K562 (cell line): ENCODE data around the gene GMPR2.

Experiments
- CBX3 ChIP-seq, 2 experiments: IDR thresholded peaks; 1 replicate in 1 of 2; 2 replicates in 1 of 2; pipeline ENCODE4 v1.6.1; 2012; ENCODE audit warnings: inconsistent platforms in 2 of 2, low read length in 2 of 2, borderline replicate concordance in 1 of 2, control low read depth in 1 of 2
- CREB1 ChIP-seq, 2 experiments: sonication (generic) in 1 of 2; formaldehyde crosslinking in 1 of 2; IDR thresholded peaks; 2 replicates each; pipeline versions ENCODE4 v1.6.1 to v1.8.0; 2012 to 2022; ENCODE audit warnings: inconsistent platforms in 1 of 2, mild to moderate bottlenecking in 1 of 2, missing genetic modification reagents in 1 of 2, moderate library complexity in 1 of 2
- SIN3A ChIP-seq, 2 experiments: fragments of 150-350 bp in 1 of 2; IDR thresholded peaks; 2 replicates each; pipeline ENCODE4 v1.6.1; 2011 to 2016; ENCODE audit warnings: borderline replicate concordance in 2 of 2, low read depth in 2 of 2, low read length in 2 of 2, mild to moderate bottlenecking in 2 of 2, moderate library complexity in 2 of 2; ENCODE audit not compliant: control insufficient read depth in 1 of 2
- ZNF143 ChIP-seq: sonication (generic); formaldehyde crosslinking; IDR thresholded peaks from 2 replicates; pipeline ENCODE4 v1.9.0; 2022; ENCODE audit warnings: mild to moderate bottlenecking, missing genetic modification reagents
- TF ChIP-seq, protein P1 (sequence below), 3 experiments: IDR thresholded peaks in 2 of 3; conservative IDR thresholded peaks in 1 of 3; 2 replicates each; pipeline ENCODE4 v1.5.1; 2011 to 2012; ENCODE audit warnings: low read length in 3 of 3, mild to moderate bottlenecking in 3 of 3, control low read depth in 2 of 3, improper control_type of control experiment in 1 of 3, inconsistent platforms in 1 of 3, low read depth in 1 of 3, mixed read lengths in 1 of 3, moderate library complexity in 1 of 3; ENCODE audit not compliant: insufficient read depth in 2 of 3

DNA sequence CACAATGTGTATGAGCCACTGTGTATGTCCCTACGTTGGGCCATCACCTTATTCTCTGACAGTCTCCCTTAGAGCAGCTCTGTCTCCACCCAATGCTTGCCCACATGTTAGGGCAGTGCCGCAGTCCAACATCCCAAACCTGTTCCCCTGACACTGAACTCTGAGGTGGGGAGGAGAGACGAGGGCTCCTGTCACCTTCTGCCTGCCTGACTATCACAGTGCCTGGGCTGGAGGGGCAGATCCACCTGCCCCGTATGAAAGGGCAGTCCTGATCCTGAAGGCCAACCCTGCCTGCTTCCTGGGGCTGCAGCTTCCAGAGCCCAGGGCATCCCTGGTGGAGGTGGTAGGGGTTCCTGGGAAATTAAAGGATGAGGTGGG is 28.0 kb downstream of the GMPR2 start:
- TF ChIP-seq, protein P1, sequence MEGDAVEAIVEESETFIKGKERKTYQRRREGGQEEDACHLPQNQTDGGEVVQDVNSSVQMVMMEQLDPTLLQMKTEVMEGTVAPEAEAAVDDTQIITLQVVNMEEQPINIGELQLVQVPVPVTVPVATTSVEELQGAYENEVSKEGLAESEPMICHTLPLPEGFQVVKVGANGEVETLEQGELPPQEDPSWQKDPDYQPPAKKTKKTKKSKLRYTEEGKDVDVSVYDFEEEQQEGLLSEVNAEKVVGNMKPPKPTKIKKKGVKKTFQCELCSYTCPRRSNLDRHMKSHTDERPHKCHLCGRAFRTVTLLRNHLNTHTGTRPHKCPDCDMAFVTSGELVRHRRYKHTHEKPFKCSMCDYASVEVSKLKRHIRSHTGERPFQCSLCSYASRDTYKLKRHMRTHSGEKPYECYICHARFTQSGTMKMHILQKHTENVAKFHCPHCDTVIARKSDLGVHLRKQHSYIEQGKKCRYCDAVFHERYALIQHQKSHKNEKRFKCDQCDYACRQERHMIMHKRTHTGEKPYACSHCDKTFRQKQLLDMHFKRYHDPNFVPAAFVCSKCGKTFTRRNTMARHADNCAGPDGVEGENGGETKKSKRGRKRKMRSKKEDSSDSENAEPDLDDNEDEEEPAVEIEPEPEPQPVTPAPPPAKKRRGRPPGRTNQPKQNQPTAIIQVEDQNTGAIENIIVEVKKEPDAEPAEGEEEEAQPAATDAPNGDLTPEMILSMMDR (IDR thresholded peaks at IDR 0.05 in 2 of 3, conservative IDR thresholded peaks at IDR 0.05 in 1 of 3; ENCODE audit: insufficient read depth in 2 of 3, low read depth in 1 of 3, low read length in 3 of 3), result no peak
- TF ChIP-seq CBX3 (IDR thresholded peaks at IDR 0.05; ENCODE audit: borderline replicate concordance in 1 of 2, low read length in 2 of 2) (no peak), SIN3A (IDR thresholded peaks at IDR 0.05; ENCODE audit: borderline replicate concordance in 2 of 2, control insufficient read depth in 1 of 2, low read depth in 2 of 2, low read length in 2 of 2) (no peak), CREB1 (IDR thresholded peaks at IDR 0.05) (no peak), CREB1 (CRISPR knock-in tag; IDR thresholded peaks at IDR 0.05) (no peak), ZNF143 (CRISPR knock-in tag) (no peak)
